Prostate gland (tissue), 2 donors: ENCODE measurements around the gene MYO1D. TPM values are rescaled to one million over a fixed set of nuclear protein-coding genes. Genes with fewer than 3 reads are reported as not detected.

Source experiments
- DNase-seq: peaks from one replicate; pipeline ENCODE4 v3.0.0-alpha.2; 2019; ENCODE audit warnings: low spot score
- H3K27ac ChIP-seq, 2 donors: fragments of 200-600 bp; sonication (generic); 2 replicates each; pipeline ENCODE4 v1.5.1; 2017 to 2019
- H3K27me3 ChIP-seq: fragments of 200-600 bp; sonication (generic); replicated peaks from 2 replicates; pipeline ENCODE4 v1.5.1; 2019; ENCODE audit not compliant: insufficient read depth
- H3K36me3 ChIP-seq, 2 donors: fragments of 200-600 bp; sonication (generic); 1 replicate in 1 of 2; 2 replicates in 1 of 2; pipeline versions ENCODE4 v1.5.1 to v1.8.1; 2017 to 2019
- H3K4me1 ChIP-seq: fragments of 200-600 bp; sonication (generic); replicated peaks from 2 replicates; pipeline ENCODE4 v1.5.1; 2019
- H3K4me3 ChIP-seq, 2 donors: fragments of 200-600 bp; sonication (generic); 2 replicates each; pipeline ENCODE4 v1.5.1; 2017 to 2019
- H3K9me3 ChIP-seq: fragments of 200-600 bp; sonication (generic); 2 replicates; pipeline ENCODE4 v1.5.1; 2017
- CTCF ChIP-seq, 4 experiments: fragments of 200-600 bp in 2 of 4; fragments of 450-650 bp in 2 of 4; sonication (generic) in 2 of 4; IDR thresholded peaks; 1 replicate in 3 of 4; 2 replicates in 1 of 4; pipeline ENCODE4 v1.5.1; 2016 to 2019; ENCODE audit warnings: antibody characterized with exemption in 4 of 4, mild to moderate bottlenecking in 2 of 4, moderate library complexity in 2 of 4
- POLR2A ChIP-seq: fragments of 450-650 bp; IDR thresholded peaks from one replicate; pipeline ENCODE4 v1.6.1; 2016; ENCODE audit warnings: antibody characterized with exemption, mild to moderate bottlenecking
- POLR2AphosphoS5 ChIP-seq: sonication (generic); formaldehyde crosslinking; IDR thresholded peaks from one replicate; pipeline ENCODE4 v1.6.1; 2017; ENCODE audit warnings: antibody characterized with exemption
- WGBS: methylation state at CpG from one replicate; pipeline ENCODE4 v1.1.5; 2018; 5-methylcytosine and 5-hydroxymethylcytosine counted together
- intact Hi-C: fragments of 100-400 bp; cut with DNase I; formaldehyde crosslinking; loops from one replicate; pipeline ENCODE4 v1.14.2; 2022
- total RNA-seq, 2 donors: library from RNA; depleted of rRNA; stranded (reverse); fragments of >200 nt; gene quantifications; one replicate each; pipeline ENCODE4 v1.1.0, GENCODE V29; 2016

MYO1D gene
- total RNA-seq, 2 donors from 2014 or later, result 44.2 to 45.2 TPM

- Histone ChIP-seq H3K36me3 (no peaks in the 10 kb centered on the region), H3K4me3 (no peak overlapping the region), H3K4me1 (no peaks in the 10 kb centered on the region), H3K9me3 (no peaks in the 10 kb centered on the region), H3K27ac (no peak overlapping the region), H3K27me3 (no peaks in the 10 kb centered on the region)
- no peak for DNase-seq
- WGBS, result 50% methylated on average over 4 of the region's 4 CpGs
- TF ChIP-seq CTCF (IDR thresholded peaks at IDR 0.05) (no peak), POLR2A (no peak), POLR2AphosphoS5 (no peak)
- intact Hi-C loops, result no loop called here
Measured at GRCh38 chr17:32688221-32688620, 188.7 kb downstream of the MYO1D start.

GRCh38 chr17:32684087-32684958 is 192.6 kb downstream of the MYO1D start:
- Histone ChIP-seq H3K36me3 (no peaks in the 10 kb centered on the region), H3K27ac (peak overlapping the region in 1 of 2 donors; percentile 18), H3K4me1 (no peaks in the 10 kb centered on the region), H3K9me3 (no peaks in the 10 kb centered on the region), H3K4me3 (peak overlapping the region; percentile 25 to 35), H3K27me3 (no peaks in the 10 kb centered on the region)
- peak; percentile 11 for DNase-seq
- intact Hi-C loops, result no loop called here
- WGBS, result 56% methylated on average over 16 of the region's 16 CpGs
- TF ChIP-seq POLR2A (no peak), CTCF (IDR thresholded peaks at IDR 0.05) (no peak)

GRCh38 chr17:32673964-32674363 is 203.0 kb downstream of the MYO1D start:
- TF ChIP-seq POLR2AphosphoS5 (no peak), POLR2A (no peak), CTCF (IDR thresholded peaks at IDR 0.05) (no peak)
- no peaks in the 10 kb centered on the region for H3K27me3 ChIP-seq
- no peak for DNase-seq
- WGBS, result 83% methylated on average over 3 of the region's 3 CpGs
- H3K27ac ChIP-seq, result no peak overlapping the region
- H3K9me3 ChIP-seq, result no peaks in the 10 kb centered on the region
- H3K4me1 ChIP-seq, result no peaks in the 10 kb centered on the region
- no peak overlapping the region for H3K4me3 ChIP-seq
- H3K36me3 ChIP-seq, result no peaks in the 10 kb centered on the region
- intact Hi-C loops, result no loop called here

- DNase-seq, result no peak
- intact Hi-C loops, result no loop called here
- no peaks in the 10 kb centered on the region for H3K27me3 ChIP-seq
- TF ChIP-seq POLR2A, result no peak
- no peak for TF ChIP-seq POLR2AphosphoS5
- no peak for TF ChIP-seq CTCF (IDR thresholded peaks at IDR 0.05)
- 56% methylated on average over 1 of the region's 1 CpG for WGBS
- no peak overlapping the region for H3K27ac ChIP-seq
- H3K36me3 ChIP-seq, result no peaks in the 10 kb centered on the region
- H3K4me3 ChIP-seq, result no peak overlapping the region
- H3K9me3 ChIP-seq, result no peaks in the 10 kb centered on the region
- H3K4me1 ChIP-seq, result no peaks in the 10 kb centered on the region
Measured at GRCh38 chr17:32672711-32673110, 204.2 kb downstream of the MYO1D start.

- 89% methylated on average over 1 of the region's 1 CpG for WGBS
- no peak for DNase-seq
Measured at GRCh38 chr17:32671896-32672295, 205.0 kb downstream of the MYO1D start.

More at GRCh38 chr17:32671896-32672295, 205.0 kb downstream of the MYO1D start:
- Histone ChIP-seq H3K9me3 (no peaks in the 10 kb centered on the region), H3K36me3 (no peaks in the 10 kb centered on the region), H3K27ac (no peak overlapping the region), H3K27me3 (no peaks in the 10 kb centered on the region), H3K4me1 (no peaks in the 10 kb centered on the region), H3K4me3 (no peak overlapping the region)
- no peak for TF ChIP-seq CTCF (IDR thresholded peaks at IDR 0.05)
- no peak for TF ChIP-seq POLR2A
- TF ChIP-seq POLR2AphosphoS5, result no peak
- intact Hi-C loops, result no loop called here
